Cortex of kidney (tissue), 1 donor: ENCODE results near the gene AIFM1.

Experiments
- DNase-seq: peaks from one replicate; lab custom pipeline; 2025; lab: John Stamatoyannopoulos, UW

Gene AIFM1

GRCh38 chrX:130091980-130092522 lies 73.6 kb downstream of the AIFM1 start:
- no peak for DNase-seq

DNA sequence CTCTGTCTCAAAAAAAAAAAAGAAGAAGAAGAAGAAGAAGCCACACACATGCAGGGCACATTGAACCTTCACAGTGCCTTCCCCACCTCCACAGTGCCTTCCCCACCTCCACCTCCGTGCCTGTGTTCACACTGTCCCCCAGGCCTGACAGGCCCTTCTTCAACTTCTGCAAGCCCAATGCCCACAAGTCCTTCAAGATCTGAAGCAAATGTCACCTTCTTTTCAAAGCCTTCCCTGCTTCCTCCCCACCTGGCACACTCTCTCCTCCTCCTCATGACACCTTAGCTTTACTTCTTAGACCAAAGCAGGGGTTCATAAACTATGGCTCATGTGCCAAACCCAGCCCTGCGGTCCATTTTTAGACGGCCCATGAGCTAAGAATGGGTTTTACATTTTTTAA lies 75.3 kb downstream of the AIFM1 start:
- no peak for DNase-seq

- DNase-seq = no peak
Measured at GRCh38 chrX:130086447-130087206, 79.0 kb downstream of the AIFM1 start.

- no peak for DNase-seq
Measured at GRCh38 chrX:130085551-130086446, 79.8 kb downstream of the AIFM1 start.

- no peak for DNase-seq
Measured at GRCh38 chrX:130084631-130085237, 80.9 kb downstream of the AIFM1 start.

- DNase-seq = no peak
Measured at GRCh38 chrX:130083656-130084382, 81.8 kb downstream of the AIFM1 start.

DNA sequence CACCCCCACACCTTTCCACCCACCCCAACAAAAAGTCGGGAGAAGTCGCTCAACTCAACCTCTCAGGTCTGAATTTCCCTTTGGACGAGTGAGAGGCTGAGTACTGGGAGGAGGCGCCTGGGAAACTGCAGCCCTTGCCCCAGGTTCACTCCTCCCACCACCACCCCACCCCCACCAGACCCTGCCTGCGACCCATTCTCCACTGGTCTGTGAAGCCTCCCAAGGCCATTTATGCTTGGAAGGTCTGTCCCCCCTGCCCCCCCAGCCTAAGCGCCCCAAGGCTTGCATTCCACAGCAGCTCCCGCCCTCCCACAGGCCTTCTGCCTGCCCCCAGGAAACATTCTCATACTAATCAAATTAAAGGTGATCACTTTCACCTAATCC lies 82.5 kb downstream of the AIFM1 start:
- DNase-seq = no peak

- DNase-seq = no peak
Measured at GRCh38 chrX:130082244-130083106, 83.2 kb downstream of the AIFM1 start.

DNA sequence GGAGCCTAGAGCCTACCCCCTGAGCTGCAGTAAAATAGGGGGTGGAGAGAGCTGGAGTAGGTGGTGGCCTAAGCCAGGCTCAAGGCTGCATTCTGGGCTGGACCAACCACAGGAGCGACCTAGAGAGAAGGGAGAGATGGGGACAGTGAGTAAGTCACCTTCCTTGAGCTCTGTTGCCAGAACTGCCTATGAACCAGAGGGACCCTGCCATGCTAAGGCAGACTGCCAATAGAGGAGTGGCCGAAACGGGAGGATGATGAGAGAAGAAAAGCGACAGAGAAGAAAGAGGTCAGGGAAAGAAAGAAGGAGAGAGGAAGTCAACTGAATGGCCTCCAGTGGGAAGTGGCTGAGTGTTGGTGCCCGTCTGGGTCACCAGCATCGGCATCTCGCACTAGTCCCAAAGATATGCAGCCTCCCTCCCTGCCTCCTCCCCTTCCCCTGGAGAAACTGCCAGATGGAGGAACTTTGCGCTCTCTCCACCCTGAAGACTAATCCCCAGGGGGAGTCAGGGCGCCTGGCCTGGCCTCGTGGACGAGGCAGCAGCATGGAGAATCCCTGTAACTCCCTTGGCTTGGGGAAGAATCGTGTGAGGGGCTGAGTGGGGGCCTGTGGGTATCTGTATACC lies 84.1 kb downstream of the AIFM1 start:
- no peak for DNase-seq

DNA sequence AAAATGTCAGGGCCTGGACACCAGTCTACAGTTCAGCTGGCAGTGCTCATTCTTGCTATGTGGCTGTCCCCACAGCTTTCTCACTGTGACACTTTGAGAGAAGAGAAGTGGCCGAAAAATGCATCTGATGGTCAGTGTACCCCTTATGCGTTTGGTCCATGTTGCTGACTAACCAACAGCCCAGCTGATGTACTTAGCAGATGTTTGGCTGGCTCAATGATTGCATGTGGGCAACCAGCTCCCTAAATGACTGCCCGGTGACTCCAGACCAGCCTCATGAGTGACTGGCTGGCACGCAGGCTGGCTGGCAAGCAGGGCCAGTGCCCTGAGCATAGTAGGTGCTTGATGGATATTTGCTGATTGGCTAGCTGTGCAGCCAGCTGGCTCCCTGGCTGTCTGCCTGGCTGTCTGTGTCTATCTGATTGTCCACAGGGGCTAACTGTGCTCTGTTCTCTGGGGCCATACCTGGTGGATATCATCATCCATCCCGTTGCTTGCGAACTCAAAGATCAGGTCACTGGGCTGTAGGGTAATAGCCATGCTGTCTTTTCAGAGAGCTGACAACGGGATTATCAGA lies 84.8 kb downstream of the AIFM1 start:
- no peak for DNase-seq

DNA sequence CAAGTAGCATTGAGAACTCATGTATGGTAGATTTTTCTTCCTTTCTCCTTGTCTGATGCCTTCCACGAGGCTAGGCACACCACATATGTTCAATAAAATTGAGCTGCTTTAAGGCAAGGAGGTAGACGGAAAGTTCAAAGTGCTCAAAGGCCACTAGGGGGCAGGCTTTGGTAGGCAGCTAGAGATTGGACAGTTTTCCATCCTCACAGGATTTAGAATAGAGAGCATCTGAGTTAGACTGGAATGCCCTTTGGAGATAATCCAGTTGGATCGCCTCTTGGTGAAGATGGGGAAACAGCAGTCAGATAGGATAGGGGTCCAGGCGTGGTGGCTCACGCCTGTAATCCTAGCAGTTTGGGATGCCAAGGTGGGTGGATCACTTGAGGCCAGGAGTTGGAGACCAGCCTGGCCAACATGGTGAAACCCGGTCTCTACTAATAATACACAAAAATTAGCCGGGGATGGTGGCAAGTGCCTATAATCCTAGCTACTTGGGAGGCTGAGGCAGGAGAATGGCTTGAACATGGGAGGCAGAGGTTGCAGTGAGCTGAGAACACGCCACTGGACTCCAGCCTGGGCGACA lies 85.7 kb downstream of the AIFM1 start:
- no peak for DNase-seq
